GM23248 (cell line): ENCODE measurements around the gene STX5.

ENCODE experiments used
- EZH2 ChIP-seq: fragments of 200-600 bp; sonication (generic); IDR thresholded peaks from 2 replicates; pipeline ENCODE4 v1.6.1; 2018; ENCODE audit warnings: antibody characterized with exemption, mild to moderate bottlenecking; ENCODE audit not compliant: insufficient read depth, poor library complexity, severe bottlenecking
- EZH2phosphoT487 ChIP-seq: fragments of 200-600 bp; sonication (generic); IDR thresholded peaks from 2 replicates; pipeline ENCODE4 v1.6.1; 2018; ENCODE audit warnings: antibody characterized with exemption, moderate library complexity, mild to moderate bottlenecking, low read depth; ENCODE audit not compliant: insufficient read depth

DNA sequence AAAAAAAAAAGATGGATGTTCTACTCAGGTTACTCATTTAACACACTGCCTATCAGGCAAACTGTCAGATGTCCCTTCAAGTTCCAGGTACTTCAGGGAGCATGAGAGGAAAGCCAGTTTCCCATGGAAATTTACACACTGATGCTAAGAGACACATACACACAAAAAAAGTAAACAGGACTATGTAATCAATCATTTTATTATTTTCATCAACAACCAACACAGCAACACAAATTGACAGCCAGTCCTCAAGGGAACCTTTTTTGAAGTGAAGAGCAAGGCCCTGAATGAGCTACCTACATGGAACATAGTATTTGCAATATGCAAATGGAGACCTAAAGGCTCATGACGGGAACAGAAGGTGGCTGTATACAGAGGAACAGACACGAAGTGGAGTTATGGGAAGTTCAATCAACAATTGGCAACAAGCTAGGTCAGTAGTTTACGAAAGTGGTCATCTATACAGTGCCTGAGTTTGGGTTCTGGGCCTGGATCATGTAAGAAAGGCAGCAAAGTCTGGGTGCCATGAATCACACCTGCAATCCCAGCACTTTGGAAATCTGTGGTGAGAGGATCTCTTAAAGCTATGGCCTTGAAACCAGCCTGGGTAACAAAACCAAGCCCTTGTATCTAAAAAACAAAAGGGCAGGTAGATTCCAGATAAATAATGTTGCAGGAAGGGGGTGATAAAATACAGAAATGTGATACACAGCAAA lies 20.1 kb upstream of the STX5 start:
- TF ChIP-seq EZH2phosphoT487: no peak
- no peak for TF ChIP-seq EZH2
